ENCODE measurements around the gene HNF1A. TPM values are rescaled to one million over a fixed set of nuclear protein-coding genes. Genes with fewer than 3 reads are reported as not detected.

HNF1A gene
- total and polyA plus RNA-seq, 9 of the 15 experiments (the other 6 are each of a cell fraction or from before 2014, with no cell fraction given), result not detected

- TF ChIP-seq, protein P1, sequence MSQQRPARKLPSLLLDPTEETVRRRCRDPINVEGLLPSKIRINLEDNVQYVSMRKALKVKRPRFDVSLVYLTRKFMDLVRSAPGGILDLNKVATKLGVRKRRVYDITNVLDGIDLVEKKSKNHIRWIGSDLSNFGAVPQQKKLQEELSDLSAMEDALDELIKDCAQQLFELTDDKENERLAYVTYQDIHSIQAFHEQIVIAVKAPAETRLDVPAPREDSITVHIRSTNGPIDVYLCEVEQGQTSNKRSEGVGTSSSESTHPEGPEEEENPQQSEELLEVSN (IDR thresholded peaks at IDR 0.05; ENCODE audit: borderline replicate concordance in 1 of 2, extremely low read depth in 1 of 2, insufficient read depth in 1 of 2, insufficient read length in 1 of 2, low read depth in 1 of 2, low read length in 1 of 2, poor library complexity in 1 of 2, severe bottlenecking in 1 of 2), result no peak
- TF ChIP-seq POLR3A (IDR thresholded peaks at IDR 0.05; ENCODE audit: borderline replicate concordance, extremely low read depth, insufficient read depth, insufficient read length) (no peak), MITF (IDR thresholded peaks at IDR 0.05) (no peak), HSF4 (CRISPR knock-in tag; IDR thresholded peaks at IDR 0.05; ENCODE audit: borderline replicate concordance) (no peak), CEBPB (tag; IDR thresholded peaks at IDR 0.05) (peak; percentile 66), KDM1A (IDR thresholded peaks at IDR 0.05) (no peak), BCOR (IDR thresholded peaks at IDR 0.05) (peak; percentile 65; the same call in 1 of the 2 replicates), ZNF77 (CRISPR knock-in tag; IDR thresholded peaks at IDR 0.05) (no peak), ZNF239 (CRISPR knock-in tag; IDR thresholded peaks at IDR 0.05) (no peak), NR3C1 (CRISPR knock-in tag; IDR thresholded peaks at IDR 0.05) (no peak), E2F5 (CRISPR knock-in tag; IDR thresholded peaks at IDR 0.05) (no peak), RBM39 (optimal IDR thresholded peaks at IDR 0.05; ENCODE audit: low read depth, low read length) (no peak), COPS2 (conservative IDR thresholded peaks at IDR 0.05) (no peak), CCAR2 (IDR thresholded peaks at IDR 0.05; ENCODE audit: low read depth, low read length) (no peak), TEAD1 (CRISPR knock-in tag; IDR thresholded peaks at IDR 0.05) (no peak), CREB1 (IDR thresholded peaks at IDR 0.05) (no peak), CREB1 (CRISPR knock-in tag; IDR thresholded peaks at IDR 0.05) (0 out of 2 replicates have a peak, but pooled peaks have one; percentile 23), WHSC1 (IDR thresholded peaks at IDR 0.05; ENCODE audit: low read length) (no peak), RFX1 (IDR thresholded peaks at IDR 0.05) (no peak), ZNF444 (CRISPR knock-in tag; IDR thresholded peaks at IDR 0.05) (no peak)
- TF ChIP-seq, protein P2, sequence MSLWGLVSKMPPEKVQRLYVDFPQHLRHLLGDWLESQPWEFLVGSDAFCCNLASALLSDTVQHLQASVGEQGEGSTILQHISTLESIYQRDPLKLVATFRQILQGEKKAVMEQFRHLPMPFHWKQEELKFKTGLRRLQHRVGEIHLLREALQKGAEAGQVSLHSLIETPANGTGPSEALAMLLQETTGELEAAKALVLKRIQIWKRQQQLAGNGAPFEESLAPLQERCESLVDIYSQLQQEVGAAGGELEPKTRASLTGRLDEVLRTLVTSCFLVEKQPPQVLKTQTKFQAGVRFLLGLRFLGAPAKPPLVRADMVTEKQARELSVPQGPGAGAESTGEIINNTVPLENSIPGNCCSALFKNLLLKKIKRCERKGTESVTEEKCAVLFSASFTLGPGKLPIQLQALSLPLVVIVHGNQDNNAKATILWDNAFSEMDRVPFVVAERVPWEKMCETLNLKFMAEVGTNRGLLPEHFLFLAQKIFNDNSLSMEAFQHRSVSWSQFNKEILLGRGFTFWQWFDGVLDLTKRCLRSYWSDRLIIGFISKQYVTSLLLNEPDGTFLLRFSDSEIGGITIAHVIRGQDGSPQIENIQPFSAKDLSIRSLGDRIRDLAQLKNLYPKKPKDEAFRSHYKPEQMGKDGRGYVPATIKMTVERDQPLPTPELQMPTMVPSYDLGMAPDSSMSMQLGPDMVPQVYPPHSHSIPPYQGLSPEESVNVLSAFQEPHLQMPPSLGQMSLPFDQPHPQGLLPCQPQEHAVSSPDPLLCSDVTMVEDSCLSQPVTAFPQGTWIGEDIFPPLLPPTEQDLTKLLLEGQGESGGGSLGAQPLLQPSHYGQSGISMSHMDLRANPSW (CRISPR knock-in tag; IDR thresholded peaks at IDR 0.05), result no peak
- TF ChIP-seq, protein P3, sequence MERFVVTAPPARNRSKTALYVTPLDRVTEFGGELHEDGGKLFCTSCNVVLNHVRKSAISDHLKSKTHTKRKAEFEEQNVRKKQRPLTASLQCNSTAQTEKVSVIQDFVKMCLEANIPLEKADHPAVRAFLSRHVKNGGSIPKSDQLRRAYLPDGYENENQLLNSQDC (CRISPR knock-in tag; IDR thresholded peaks at IDR 0.05), result no peak
Observed at GRCh38 chr12:120971299-120972180, 6.8 kb upstream of the HNF1A start (continued).

All from K562 (cell line).